DND-41 (cell line): ENCODE results near the gene KIF13A.

Experiments used
- ATAC-seq: fragments of 200-7000 bp; cut with Tn5 transposase; 3 replicates; pipeline ENCODE4 v1.9.1; 2021; ENCODE audit warnings: low read depth; ENCODE audit not compliant: insufficient read depth
- DNase-seq: peaks from one replicate; pipeline ENCODE4 v3.0.0-alpha.2; 2020
- H2AFZ ChIP-seq: 2 replicates; pipeline ENCODE4 v1.6.0; 2012; ENCODE audit warnings: low read depth, low read length
- H3K27ac ChIP-seq: 2 replicates; pipeline ENCODE4 v1.5.1; 2012; ENCODE audit warnings: low read length, inconsistent platforms
- H3K27me3 ChIP-seq: fragments of 200-600 bp; sonication (generic); 2 replicates; pipeline ENCODE4 v1.6.0; 2012; ENCODE audit warnings: low read length, mild to moderate bottlenecking, inconsistent platforms; ENCODE audit not compliant: insufficient read depth, poor library complexity
- H3K36me3 ChIP-seq: 2 replicates; pipeline ENCODE4 v1.5.1; 2012; ENCODE audit warnings: low read length, inconsistent platforms; ENCODE audit not compliant: insufficient read depth
- H3K4me1 ChIP-seq: 2 replicates; pipeline ENCODE4 v1.5.1; 2012; ENCODE audit warnings: mild to moderate bottlenecking, low read length; ENCODE audit not compliant: insufficient read depth
- H3K4me2 ChIP-seq: 2 replicates; pipeline ENCODE4 v1.6.0; 2012; ENCODE audit warnings: mild to moderate bottlenecking, moderate library complexity, low read length, inconsistent platforms; ENCODE audit not compliant: insufficient read depth
- H3K4me3 ChIP-seq, 2 experiments: fragments of 200-600 bp in 1 of 2; shearing (Covaris generic) in 1 of 2; 2 replicates each; pipeline ENCODE4 v1.5.1; 2012 to 2016; ENCODE audit warnings: inconsistent platforms in 2 of 2, low read length in 2 of 2, mild to moderate bottlenecking in 2 of 2, low read depth in 1 of 2, moderate library complexity in 1 of 2
- H3K79me2 ChIP-seq: 2 replicates; pipeline ENCODE4 v1.6.0; 2012; ENCODE audit warnings: low read length, inconsistent platforms; ENCODE audit not compliant: insufficient read depth
- H3K9ac ChIP-seq: 2 replicates; pipeline ENCODE4 v1.6.0; 2012; ENCODE audit warnings: low read depth, mild to moderate bottlenecking, inconsistent platforms, low read length, moderate library complexity
- H3K9me3 ChIP-seq: 2 replicates; pipeline ENCODE4 v1.5.1; 2012; ENCODE audit warnings: low read length, moderate library complexity, mild to moderate bottlenecking, inconsistent platforms; ENCODE audit not compliant: insufficient read depth, severe bottlenecking
- H4K20me1 ChIP-seq: 2 replicates; pipeline ENCODE4 v1.6.0; 2012; ENCODE audit warnings: low read length; ENCODE audit not compliant: insufficient read depth
- EZH2 ChIP-seq: IDR thresholded peaks from 3 replicates; pipeline ENCODE4 v1.6.1; 2012; ENCODE audit warnings: borderline replicate concordance, low read depth, mild to moderate bottlenecking, moderate library complexity, low read length, inconsistent platforms; ENCODE audit not compliant: severe bottlenecking
- TF ChIP-seq, protein P1 (sequence below): IDR thresholded peaks from 2 replicates; pipeline ENCODE4 v1.5.1; 2012; ENCODE audit warnings: borderline replicate concordance, low read length, moderate library complexity, mild to moderate bottlenecking; ENCODE audit not compliant: poor library complexity, severe bottlenecking; ENCODE audit errors: extremely low read depth

KIF13A gene

DNA sequence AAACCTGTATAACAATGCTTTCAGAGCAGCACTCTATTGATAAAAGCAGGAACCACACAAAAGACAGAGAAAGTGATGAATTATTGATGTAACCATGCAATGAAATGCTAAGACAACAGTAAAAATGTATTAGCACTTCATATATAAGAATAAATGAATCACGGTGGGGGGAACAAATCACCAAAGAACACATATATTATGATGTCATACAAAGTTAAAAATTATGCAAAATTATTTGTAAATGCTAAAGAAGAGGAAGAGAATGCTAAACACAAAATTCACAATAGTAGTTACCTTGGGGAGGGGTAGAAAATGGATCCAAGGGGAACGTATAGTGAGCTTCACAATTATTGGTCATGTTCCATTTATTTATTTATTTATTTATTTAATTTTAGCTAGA, 133.9 kb downstream of the KIF13A start:
- DNase-seq: no peak
- H4K20me1 ChIP-seq: no peaks in the 10 kb centered on the region
- H3K4me3 ChIP-seq: no peak overlapping the region
- ATAC-seq: no peak
- no peak overlapping the region for H3K4me2 ChIP-seq
- H3K27ac ChIP-seq: no peak overlapping the region
- H3K36me3 ChIP-seq: no peaks in the 10 kb centered on the region
- TF ChIP-seq EZH2: no peak
- TF ChIP-seq, protein P1, sequence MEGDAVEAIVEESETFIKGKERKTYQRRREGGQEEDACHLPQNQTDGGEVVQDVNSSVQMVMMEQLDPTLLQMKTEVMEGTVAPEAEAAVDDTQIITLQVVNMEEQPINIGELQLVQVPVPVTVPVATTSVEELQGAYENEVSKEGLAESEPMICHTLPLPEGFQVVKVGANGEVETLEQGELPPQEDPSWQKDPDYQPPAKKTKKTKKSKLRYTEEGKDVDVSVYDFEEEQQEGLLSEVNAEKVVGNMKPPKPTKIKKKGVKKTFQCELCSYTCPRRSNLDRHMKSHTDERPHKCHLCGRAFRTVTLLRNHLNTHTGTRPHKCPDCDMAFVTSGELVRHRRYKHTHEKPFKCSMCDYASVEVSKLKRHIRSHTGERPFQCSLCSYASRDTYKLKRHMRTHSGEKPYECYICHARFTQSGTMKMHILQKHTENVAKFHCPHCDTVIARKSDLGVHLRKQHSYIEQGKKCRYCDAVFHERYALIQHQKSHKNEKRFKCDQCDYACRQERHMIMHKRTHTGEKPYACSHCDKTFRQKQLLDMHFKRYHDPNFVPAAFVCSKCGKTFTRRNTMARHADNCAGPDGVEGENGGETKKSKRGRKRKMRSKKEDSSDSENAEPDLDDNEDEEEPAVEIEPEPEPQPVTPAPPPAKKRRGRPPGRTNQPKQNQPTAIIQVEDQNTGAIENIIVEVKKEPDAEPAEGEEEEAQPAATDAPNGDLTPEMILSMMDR: no peak
- no peaks in the 10 kb centered on the region for H3K27me3 ChIP-seq
- no peaks in the 10 kb centered on the region for H3K9me3 ChIP-seq
- no peaks in the 10 kb centered on the region for H3K79me2 ChIP-seq
- H3K9ac ChIP-seq: no peak overlapping the region
- H2AFZ ChIP-seq: no peak overlapping the region
- H3K4me1 ChIP-seq: no peaks in the 10 kb centered on the region

DNA sequence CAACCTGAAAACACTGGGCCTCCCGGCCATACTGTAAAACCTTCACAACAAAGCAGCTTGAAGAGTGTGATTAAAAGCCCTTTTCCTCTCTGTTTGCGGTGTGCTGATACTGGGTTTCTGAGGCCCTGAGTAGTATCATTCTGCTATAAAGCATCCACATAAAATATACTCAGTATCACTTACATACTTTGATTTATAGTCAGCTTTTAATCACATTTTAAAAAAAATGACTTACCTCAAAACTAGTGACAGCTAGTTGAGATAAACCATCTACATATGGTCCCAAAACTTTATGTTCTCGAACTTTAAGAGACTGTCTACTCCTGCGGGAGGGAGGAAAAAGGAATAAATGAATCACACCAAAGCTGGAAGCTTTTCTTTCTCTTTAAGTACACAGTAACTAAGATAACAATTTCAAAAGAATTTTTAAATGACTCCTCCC, 135.7 kb downstream of the KIF13A start:
- ATAC-seq (no peak), DNase-seq (no peak)

DNA sequence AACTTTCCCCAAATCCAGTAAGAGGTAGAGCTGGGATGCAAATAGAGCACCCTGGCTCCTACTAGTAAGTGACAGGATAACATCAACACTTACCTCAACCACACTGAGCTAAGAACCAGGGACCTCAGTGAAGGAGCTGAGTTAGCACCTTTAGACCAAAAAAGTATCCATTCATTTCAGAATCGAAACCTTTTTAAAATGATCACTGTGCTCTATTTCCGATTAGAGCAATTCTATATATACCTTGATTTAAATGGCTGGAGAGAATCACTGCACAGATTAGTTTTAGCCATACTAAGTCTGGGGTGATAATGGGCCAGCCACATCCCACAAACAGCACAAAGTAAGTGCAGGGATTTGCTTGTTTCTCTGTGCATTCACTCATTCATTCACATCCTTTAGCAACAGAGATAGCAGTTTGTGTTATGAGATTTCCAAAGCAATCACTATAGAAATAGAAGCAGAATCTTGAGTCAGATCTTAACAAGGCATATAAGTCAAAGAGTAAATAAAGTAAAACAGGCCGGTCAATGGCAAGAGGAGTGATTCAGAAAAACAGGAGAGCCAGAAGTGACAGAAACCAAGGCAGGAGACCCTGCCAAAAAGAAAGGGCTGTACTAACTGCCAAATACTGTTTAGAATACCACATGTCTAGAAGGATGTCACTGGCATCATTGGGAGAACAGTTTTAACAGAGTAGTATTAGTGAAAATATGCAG, 136.3 kb downstream of the KIF13A start:
- Histone ChIP-seq H3K27me3 (no peaks in the 10 kb centered on the region), H3K4me3 (no peak overlapping the region), H2AFZ (no peak overlapping the region), H3K79me2 (no peaks in the 10 kb centered on the region), H4K20me1 (no peaks in the 10 kb centered on the region), H3K4me2 (no peak overlapping the region), H3K9me3 (no peaks in the 10 kb centered on the region), H3K27ac (no peak overlapping the region), H3K36me3 (no peaks in the 10 kb centered on the region), H3K4me1 (no peaks in the 10 kb centered on the region), H3K9ac (no peak overlapping the region)
- no peak for TF ChIP-seq EZH2
- TF ChIP-seq, protein P1: no peak
- DNase-seq (no peak), ATAC-seq (no peak)

More for the DNA sequence above, 135.7 kb downstream of the KIF13A start:
- TF ChIP-seq, protein P1: no peak
- TF ChIP-seq EZH2: no peak
- Histone ChIP-seq H3K27ac (no peak overlapping the region), H3K4me2 (no peak overlapping the region), H4K20me1 (no peaks in the 10 kb centered on the region), H3K36me3 (no peaks in the 10 kb centered on the region), H3K4me3 (no peak overlapping the region), H3K79me2 (no peaks in the 10 kb centered on the region), H3K9ac (no peak overlapping the region), H3K4me1 (no peaks in the 10 kb centered on the region), H2AFZ (no peak overlapping the region), H3K27me3 (no peaks in the 10 kb centered on the region), H3K9me3 (no peaks in the 10 kb centered on the region)
